GM21515 (cell line): ENCODE results near the gene CHCHD3.
"Not testable (repeated sequence)": the region's sequence is repeated elsewhere in the genome, so short reads cannot be mapped to it uniquely, and the experiment has no call there.

Source experiments
- ATAC-seq: cut with Tn5 transposase; IDR thresholded peaks from one replicate; pipeline ENCODE4 v1.9.1; 2021; ENCODE audit not compliant: unreplicated experiment

Gene CHCHD3

GRCh38 chr7:133009426-133010252 lies 72.3 kb downstream of the CHCHD3 start:
- no peak for ATAC-seq

GRCh38 chr7:133007961-133008360 lies 73.9 kb downstream of the CHCHD3 start:
- no peak for ATAC-seq

GRCh38 chr7:133003052-133003910 lies 78.6 kb downstream of the CHCHD3 start:
- no peak for ATAC-seq

GRCh38 chr7:133001727-133002126 lies 80.2 kb downstream of the CHCHD3 start:
- ATAC-seq: no peak

GRCh38 chr7:132999845-133000244 lies 82.0 kb downstream of the CHCHD3 start:
- ATAC-seq: no peak

- ATAC-seq: no peak
Observed at GRCh38 chr7:132998763-132999162, 83.1 kb downstream of the CHCHD3 start.

- no peak for ATAC-seq
Observed at GRCh38 chr7:132997505-132997904, 84.4 kb downstream of the CHCHD3 start.

- ATAC-seq: no peak
Observed at GRCh38 chr7:132996581-132997242, 85.2 kb downstream of the CHCHD3 start.

- ATAC-seq: no peak
Observed at GRCh38 chr7:132993377-132994013, 88.4 kb downstream of the CHCHD3 start.

GRCh38 chr7:132991615-132992587 lies 90.0 kb downstream of the CHCHD3 start:
- ATAC-seq: no peak

GRCh38 chr7:132988117-132988516 lies 93.8 kb downstream of the CHCHD3 start:
- no peak for ATAC-seq

GRCh38 chr7:132980402-132980801 lies 101.5 kb downstream of the CHCHD3 start:
- ATAC-seq: no peak

GRCh38 chr7:132979524-132979923 lies 102.4 kb downstream of the CHCHD3 start:
- no peak for ATAC-seq

GRCh38 chr7:132977234-132977633 lies 104.7 kb downstream of the CHCHD3 start:
- ATAC-seq: no peak

- ATAC-seq: no peak
Observed at GRCh38 chr7:132972745-132973144, 109.1 kb downstream of the CHCHD3 start.

GRCh38 chr7:132970257-132970656 lies 111.6 kb downstream of the CHCHD3 start:
- ATAC-seq: no peak

- ATAC-seq: no peak
Observed at GRCh38 chr7:132969520-132969919, 112.4 kb downstream of the CHCHD3 start.

GRCh38 chr7:132967470-132967848 lies 114.4 kb downstream of the CHCHD3 start:
- not testable (repeated sequence) for ATAC-seq

- no peak for ATAC-seq
Observed at GRCh38 chr7:132966754-132967469, 115.0 kb downstream of the CHCHD3 start.
